Uterus (tissue), 4 donors: Measurements from ENCODE around the gene ARFGEF2. TPM values are rescaled to one million over a fixed set of nuclear protein-coding genes. Genes with fewer than 3 reads are reported as not detected.
"Not testable (repeated sequence)": the region's sequence is repeated elsewhere in the genome, so short reads cannot be mapped to it uniquely, and the experiment has no call there.

Source experiments
- DNase-seq, 2 donors: peaks; one replicate each; pipeline ENCODE4 v3.0.0-alpha.2; 2019 to 2020
- H3K27ac ChIP-seq, 2 donors: fragments of 200-600 bp; sonication (generic); 1 replicate in 1 of 2; 2 replicates in 1 of 2; pipeline ENCODE4 v1.5.1; 2016 to 2018
- H3K27me3 ChIP-seq, 2 donors: fragments of 200-600 bp; sonication (generic); one replicate each; pipeline ENCODE4 v1.5.1; 2018 to 2019; ENCODE audit warnings: control low read depth in 1 of 2
- H3K36me3 ChIP-seq, 2 donors: fragments of 200-600 bp; sonication (generic); one replicate each; pipeline ENCODE4 v1.5.1; 2019; ENCODE audit warnings: control low read depth in 1 of 2
- H3K4me1 ChIP-seq, 2 donors: fragments of 200-600 bp; sonication (generic); one replicate each; pipeline ENCODE4 v1.5.1; 2018 to 2019; ENCODE audit warnings: control low read depth in 1 of 2
- H3K4me3 ChIP-seq, 2 donors: fragments of 200-600 bp; sonication (generic); 1 replicate in 1 of 2; 2 replicates in 1 of 2; pipeline ENCODE4 v1.5.1; 2018 to 2019; ENCODE audit warnings: mild to moderate bottlenecking in 1 of 2
- H3K9me3 ChIP-seq, 2 donors: fragments of 200-600 bp; sonication (generic); one replicate each; pipeline ENCODE4 v1.5.1; 2019; ENCODE audit warnings: control low read depth in 1 of 2
- CTCF ChIP-seq, 4 experiments: fragments of 200-600 bp in 2 of 4; fragments of 450-650 bp in 2 of 4; sonication (generic) in 2 of 4; IDR thresholded peaks; one replicate each; pipeline ENCODE4 v1.5.1; 2016 to 2019; ENCODE audit warnings: antibody characterized with exemption in 4 of 4, mild to moderate bottlenecking in 2 of 4, moderate library complexity in 1 of 4
- POLR2A ChIP-seq, 2 donors: fragments of 450-650 bp; IDR thresholded peaks; one replicate each; pipeline ENCODE4 v1.6.1; 2016; ENCODE audit warnings: antibody characterized with exemption in 2 of 2, mild to moderate bottlenecking in 1 of 2, moderate library complexity in 1 of 2
- intact Hi-C: fragments of 100-400 bp; cut with DNase I; formaldehyde crosslinking; loops from one replicate; pipeline ENCODE4 v1.15.1; 2023; ENCODE audit warnings: low total_unique reads
- total RNA-seq, 4 donors: library from RNA; depleted of rRNA in 3 of 4; stranded (reverse); fragments of >200 nt in 3 of 4; gene quantifications; one replicate each; pipeline versions ENCODE4 v1.1.0 to v1.2.4, GENCODE V29; 2014 to 2023
- donor health status: DM: yes; HTN: yes; CAD: no.

Gene ARFGEF2
- total RNA-seq, 4 donors from 2014 or later: 22.0 to 33.7 (median 27.0) TPM

GRCh38 chr20:48932375-48932941 is 10.9 kb downstream of the ARFGEF2 start:
- H3K27me3 ChIP-seq: no peaks in the 10 kb centered on the region
- TF ChIP-seq POLR2A (IDR thresholded peaks at IDR 0.05) (no peak), CTCF (IDR thresholded peaks at IDR 0.05) (no peak)
- no peak for DNase-seq
- peaks cover 0 to 6% of the 10 kb centered on the region in 2 donors for H3K4me1 ChIP-seq
- intact Hi-C loops: no loop called here
- no peaks in the 10 kb centered on the region for H3K36me3 ChIP-seq
- H3K4me3 ChIP-seq: no peak overlapping the region
- no peaks in the 10 kb centered on the region for H3K9me3 ChIP-seq
- no peak overlapping the region for H3K27ac ChIP-seq

GRCh38 chr20:48933017-48933766 is 11.7 kb downstream of the ARFGEF2 start:
- Histone ChIP-seq H3K27ac (no peak overlapping the region), H3K4me3 (no peak overlapping the region), H3K4me1 (peaks cover 0 to 6% of the 10 kb centered on the region in 2 donors), H3K9me3 (no peaks in the 10 kb centered on the region), H3K36me3 (no peaks in the 10 kb centered on the region), H3K27me3 (no peaks in the 10 kb centered on the region)
- intact Hi-C loops: no loop called here
- DNase-seq: no peak
- TF ChIP-seq POLR2A (IDR thresholded peaks at IDR 0.05): no peak
- TF ChIP-seq CTCF (IDR thresholded peaks at IDR 0.05): no peak

GRCh38 chr20:48934273-48934877 is 12.9 kb downstream of the ARFGEF2 start:
- H3K4me1 ChIP-seq, H3K27me3 ChIP-seq, DNase-seq, H3K4me3 ChIP-seq, H3K27ac ChIP-seq, H3K36me3 ChIP-seq, intact Hi-C loops, H3K9me3 ChIP-seq: not testable (repeated sequence)

- H3K4me1 ChIP-seq, H3K4me3 ChIP-seq, H3K27me3 ChIP-seq, intact Hi-C loops, H3K27ac ChIP-seq, H3K9me3 ChIP-seq, H3K36me3 ChIP-seq, DNase-seq: not testable (repeated sequence)
Measured at GRCh38 chr20:48934966-48935365, 13.5 kb downstream of the ARFGEF2 start.

- H3K4me3 ChIP-seq, intact Hi-C loops, H3K27me3 ChIP-seq, DNase-seq, H3K9me3 ChIP-seq, H3K36me3 ChIP-seq, H3K4me1 ChIP-seq, H3K27ac ChIP-seq: not testable (repeated sequence)
Measured at GRCh38 chr20:48936178-48936577, 14.7 kb downstream of the ARFGEF2 start.

- Histone ChIP-seq H3K4me3 (no peak overlapping the region), H3K9me3 (no peaks in the 10 kb centered on the region), H3K27ac (no peak overlapping the region), H3K27me3 (no peaks in the 10 kb centered on the region), H3K4me1 (no peaks in the 10 kb centered on the region), H3K36me3 (no peaks in the 10 kb centered on the region)
- TF ChIP-seq CTCF (IDR thresholded peaks at IDR 0.05) (no peak), POLR2A (IDR thresholded peaks at IDR 0.05) (no peak)
- intact Hi-C loops: no loop called here
- DNase-seq: no peak
Measured at GRCh38 chr20:48937674-48938073, 16.2 kb downstream of the ARFGEF2 start.
